HCT116 (cell line): ENCODE results near the gene PXDN. TPM values are rescaled to one million over a fixed set of nuclear protein-coding genes. Genes with fewer than 3 reads are reported as not detected.

Source experiments
- ATAC-seq: fragments of 200-7000 bp; cut with Tn5 transposase; 2 replicates; pipeline ENCODE4 v1.9.1; 2020; ENCODE audit warnings: mild to moderate bottlenecking, moderate library complexity
- BruUV-seq: library from RNA; stranded (reverse); fragments of 400-500 nt; replicated peaks from 2 replicates; lab custom pipeline; 2021; lab: Mats Ljungman, UMichigan
- CTCF ChIA-PET: fragments of 300-600 bp; sonication (Branson Sonifier 250); formaldehyde crosslinking; loops from one replicate; lab custom pipeline; 2021; ENCODE audit warnings: antibody characterized with exemption; lab: Charles Lee
- POLR2A ChIA-PET: fragments of 300-600, 350-600 bp; sonication (Branson Sonifier 250); formaldehyde crosslinking; loops from one replicate; lab custom pipeline; 2021; ENCODE audit warnings: antibody characterized with exemption; lab: Charles Lee
- RAD21 ChIA-PET, 2 experiments: fragments of 300-600 bp; sonication (Branson Sonifier 250); formaldehyde crosslinking; loops; one replicate each; lab custom pipeline; 2023; ENCODE audit warnings: low total read pairs in 2 of 2; ENCODE audit not compliant: uncharacterized antibody in 2 of 2, unreplicated experiment in 2 of 2, low non-redundant PET in 1 of 2; lab: Charles Lee
- DNase-seq: peaks from one replicate; pipeline ENCODE4 v3.0.0-alpha.2; 2010; ENCODE audit warnings: low read depth, low spot score
- H2AFZ ChIP-seq: fragments of 200-600 bp; shearing (Covaris generic), sonication (generic); 2 replicates; pipeline ENCODE4 v1.6.1; 2017; ENCODE audit warnings: low read depth, mixed run types, mixed read lengths, antibody characterized with exemption, low read length; ENCODE audit not compliant: poor library complexity, severe bottlenecking
- H3K27ac ChIP-seq: 2 replicates; pipeline ENCODE4 v1.5.1; 2012; ENCODE audit warnings: low read depth, low read length
- H3K27me3 ChIP-seq: fragments of 200-600 bp; sonication (generic); 2 replicates; pipeline ENCODE4 v1.6.1; 2016; ENCODE audit warnings: mixed run types, low read length, mixed read lengths; ENCODE audit not compliant: insufficient read depth
- H3K36me3 ChIP-seq, 2 experiments: fragments of 200-500 bp in 1 of 2; fragments of 200-600 bp in 1 of 2; sonication (Bioruptor generic) in 1 of 2; sonication (generic) in 1 of 2; 2 replicates each; pipeline versions ENCODE4 v1.5.1 to v1.6.1; 2014 to 2016; ENCODE audit warnings: low read length in 2 of 2, inconsistent platforms in 1 of 2, mixed read lengths in 1 of 2, mixed run types in 1 of 2; ENCODE audit not compliant: insufficient read depth in 2 of 2, control insufficient read depth in 1 of 2
- H3K4me1 ChIP-seq, 2 experiments: fragments of 200-600 bp in 1 of 2; sonication (generic) in 1 of 2; 2 replicates each; pipeline versions ENCODE4 v1.5.1 to v1.6.1; 2012 to 2017; ENCODE audit warnings: low read length in 2 of 2, inconsistent platforms in 1 of 2, mild to moderate bottlenecking in 1 of 2, mixed read lengths in 1 of 2, mixed run types in 1 of 2, moderate library complexity in 1 of 2; ENCODE audit not compliant: insufficient read depth in 2 of 2, control insufficient read depth in 1 of 2
- H3K4me2 ChIP-seq: fragments of 200-600 bp; sonication (generic); 2 replicates; pipeline ENCODE4 v1.6.1; 2017; ENCODE audit warnings: mixed run types, low read length, mixed read lengths
- H3K4me3 ChIP-seq, 2 experiments: fragments of 200-600 bp in 1 of 2; sonication (generic) in 1 of 2; replicated peaks in 1 of 2; 2 replicates each; pipeline ENCODE4 v1.5.1; 2011 to 2016; ENCODE audit warnings: low read length in 2 of 2, control low read depth in 1 of 2, low read depth in 1 of 2, mild to moderate bottlenecking in 1 of 2, mixed read lengths in 1 of 2, mixed run types in 1 of 2
- H3K79me2 ChIP-seq: fragments of 200-600 bp; sonication (generic); 2 replicates; pipeline ENCODE4 v1.6.1; 2017; ENCODE audit warnings: mild to moderate bottlenecking, mixed run types, low read length, moderate library complexity, mixed read lengths; ENCODE audit not compliant: insufficient read depth
- H3K9ac ChIP-seq: fragments of 200-600 bp; sonication (generic); 2 replicates; pipeline ENCODE4 v1.6.1; 2016; ENCODE audit warnings: low read length, mixed read lengths
- H3K9me2 ChIP-seq: fragments of 200-600 bp; sonication (generic), shearing (Covaris generic); 2 replicates; pipeline ENCODE4 v1.6.1; 2017; ENCODE audit warnings: mixed run types, mild to moderate bottlenecking, moderate library complexity; ENCODE audit not compliant: insufficient read depth
- H3K9me3 ChIP-seq, 2 experiments: fragments of 200-500 bp in 1 of 2; fragments of 200-600 bp in 1 of 2; sonication (Bioruptor generic) in 1 of 2; sonication (generic) in 1 of 2; 2 replicates each; pipeline ENCODE4 v1.6.1; 2014 to 2017; ENCODE audit warnings: low read length in 2 of 2, mixed read lengths in 2 of 2, inconsistent platforms in 1 of 2, low read depth in 1 of 2, mild to moderate bottlenecking in 1 of 2, mixed run types in 1 of 2, moderate library complexity in 1 of 2; ENCODE audit not compliant: control insufficient read depth in 1 of 2, insufficient read depth in 1 of 2
- H4K20me1 ChIP-seq: fragments of 200-600 bp; sonication (generic), shearing (Covaris generic); 2 replicates; pipeline ENCODE4 v1.6.1; 2017; ENCODE audit warnings: mixed run types, mild to moderate bottlenecking, moderate library complexity; ENCODE audit not compliant: insufficient read depth
- ATF3 ChIP-seq: IDR thresholded peaks from 2 replicates; pipeline ENCODE4 v1.6.1; 2012
- CEBPB ChIP-seq: IDR thresholded peaks from 2 replicates; pipeline ENCODE4 v1.6.1; 2012; ENCODE audit warnings: low read depth
- EGR1 ChIP-seq: IDR thresholded peaks from 2 replicates; pipeline ENCODE4 v1.6.1; 2012; ENCODE audit warnings: low read depth
- ELF1 ChIP-seq: IDR thresholded peaks from 2 replicates; pipeline ENCODE4 v1.6.1; 2012; ENCODE audit warnings: low read depth, borderline replicate concordance
- EZH2phosphoT487 ChIP-seq: fragments of 200-600 bp; IDR thresholded peaks from 2 replicates; pipeline ENCODE4 v1.6.1; 2018; ENCODE audit warnings: antibody characterized with exemption, borderline replicate concordance
- FOSL1 ChIP-seq: IDR thresholded peaks from 2 replicates; pipeline ENCODE4 v1.6.1; 2012; ENCODE audit warnings: low read depth
- JUND ChIP-seq: IDR thresholded peaks from 2 replicates; pipeline ENCODE4 v1.6.1; 2012
- POLR2A ChIP-seq: IDR thresholded peaks from 2 replicates; pipeline ENCODE4 v1.7.0; 2011; ENCODE audit warnings: borderline replicate concordance; ENCODE audit not compliant: insufficient read depth, insufficient read length; ENCODE audit errors: extremely low read depth
- POLR2AphosphoS5 ChIP-seq: IDR thresholded peaks from 2 replicates; pipeline ENCODE4 v1.6.1; 2011; ENCODE audit warnings: mild to moderate bottlenecking, low read depth, low read length, moderate library complexity
- RAD21 ChIP-seq: IDR thresholded peaks from 2 replicates; pipeline ENCODE4 v1.6.1; 2012; ENCODE audit warnings: low read depth, mild to moderate bottlenecking
- REST ChIP-seq: IDR thresholded peaks from 2 replicates; pipeline ENCODE4 v1.6.1; 2012; ENCODE audit warnings: low read depth
- SP1 ChIP-seq: IDR thresholded peaks from 2 replicates; pipeline ENCODE4 v1.6.1; 2012; ENCODE audit warnings: low read depth
- SRF ChIP-seq: IDR thresholded peaks from 2 replicates; pipeline ENCODE4 v1.6.1; 2012; ENCODE audit warnings: low read depth
- TCF7L2 ChIP-seq: IDR thresholded peaks from 2 replicates; pipeline ENCODE4 v1.7.0; 2011; ENCODE audit warnings: borderline replicate concordance, inconsistent platforms; ENCODE audit not compliant: insufficient read depth, insufficient read length; ENCODE audit errors: extremely low read depth
- YY1 ChIP-seq: IDR thresholded peaks from 2 replicates; pipeline ENCODE4 v1.6.1; 2011; ENCODE audit warnings: low read length, low read depth, moderate library complexity, mild to moderate bottlenecking; ENCODE audit not compliant: insufficient replicate concordance; ENCODE audit errors: extremely low read depth
- ZBTB33 ChIP-seq: IDR thresholded peaks from 2 replicates; pipeline ENCODE4 v1.6.1; 2011; ENCODE audit warnings: mild to moderate bottlenecking, low read length, moderate library complexity; ENCODE audit not compliant: insufficient replicate concordance; ENCODE audit errors: extremely low read depth
- ZFX ChIP-seq: fragments of 450-650 bp; IDR thresholded peaks from 2 replicates; pipeline ENCODE4 v1.6.1; 2017
- intact Hi-C: fragments of 100-400 bp; cut with micrococcal nuclease; formaldehyde crosslinking; loops from 2 replicates; pipeline ENCODE4 v1.10.0; 2022
- total RNA-seq: library from RNA; stranded (reverse); gene quantifications from one replicate; pipeline ENCODE4 v1.2.1, GENCODE V29; 2021; ENCODE audit not compliant: unreplicated experiment
- TF ChIP-seq, protein P1 (sequence below), 3 experiments: fragments of 200-600 bp in 1 of 3; sonication (generic) in 1 of 3; IDR thresholded peaks in 2 of 3; conservative IDR thresholded peaks in 1 of 3; 2 replicates each; pipeline ENCODE4 v1.5.1; 2012 to 2017; ENCODE audit warnings: low read depth in 2 of 3, low read length in 2 of 3, antibody characterized with exemption in 1 of 3, borderline replicate concordance in 1 of 3, control low read depth in 1 of 3, mild to moderate bottlenecking in 1 of 3, mixed read lengths in 1 of 3, mixed run types in 1 of 3, moderate library complexity in 1 of 3; ENCODE audit not compliant: insufficient read depth in 1 of 3
- TF ChIP-seq, protein P2 (sequence below): IDR thresholded peaks from 2 replicates; pipeline ENCODE4 v1.6.1; 2012

Gene PXDN
- total RNA-seq, 1 experiment from 2014 or later = 10.7 TPM

DNA sequence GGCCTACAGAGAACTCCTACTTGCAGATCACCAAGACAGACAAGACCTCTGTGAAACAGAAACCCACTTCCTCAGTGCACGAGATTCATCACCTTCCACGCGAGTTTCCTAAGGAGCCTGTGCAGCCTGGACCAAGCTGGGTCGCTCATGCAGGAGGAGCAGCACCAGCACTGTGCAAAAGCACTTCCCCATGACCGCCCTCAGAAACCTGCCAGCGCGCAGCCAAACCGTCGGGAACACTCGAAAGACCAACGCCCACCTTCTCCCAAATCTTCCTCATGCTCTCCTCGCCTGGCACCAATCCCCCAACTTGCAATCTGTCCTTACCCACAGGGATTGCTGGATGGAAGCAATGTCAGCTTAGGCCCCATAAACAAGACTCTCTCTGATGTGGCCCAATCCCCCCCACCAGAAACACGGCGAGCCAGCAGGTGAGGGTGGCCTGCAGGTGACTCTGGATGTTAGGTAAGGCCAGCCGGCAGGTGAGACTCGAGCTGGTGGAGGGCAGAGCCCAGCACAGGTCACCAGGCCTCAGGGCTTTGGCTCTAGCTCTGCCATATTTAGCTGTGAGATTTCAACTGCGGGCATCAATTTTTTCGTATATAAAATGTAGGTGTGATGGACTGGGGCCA lies 69.4 kb downstream of the PXDN start:
- POLR2A ChIA-PET = no interaction called here
- intact Hi-C loops = no loop called here
- TF ChIP-seq JUND = no peak
- TF ChIP-seq RAD21 = no peak
- TF ChIP-seq REST = no peak
- TF ChIP-seq POLR2AphosphoS5 = no peak
- no peak for TF ChIP-seq YY1
- no peak for TF ChIP-seq POLR2A
- TF ChIP-seq ZBTB33 = no peak
- no peak for TF ChIP-seq SRF
- no peak for TF ChIP-seq EGR1
- TF ChIP-seq, protein P1, sequence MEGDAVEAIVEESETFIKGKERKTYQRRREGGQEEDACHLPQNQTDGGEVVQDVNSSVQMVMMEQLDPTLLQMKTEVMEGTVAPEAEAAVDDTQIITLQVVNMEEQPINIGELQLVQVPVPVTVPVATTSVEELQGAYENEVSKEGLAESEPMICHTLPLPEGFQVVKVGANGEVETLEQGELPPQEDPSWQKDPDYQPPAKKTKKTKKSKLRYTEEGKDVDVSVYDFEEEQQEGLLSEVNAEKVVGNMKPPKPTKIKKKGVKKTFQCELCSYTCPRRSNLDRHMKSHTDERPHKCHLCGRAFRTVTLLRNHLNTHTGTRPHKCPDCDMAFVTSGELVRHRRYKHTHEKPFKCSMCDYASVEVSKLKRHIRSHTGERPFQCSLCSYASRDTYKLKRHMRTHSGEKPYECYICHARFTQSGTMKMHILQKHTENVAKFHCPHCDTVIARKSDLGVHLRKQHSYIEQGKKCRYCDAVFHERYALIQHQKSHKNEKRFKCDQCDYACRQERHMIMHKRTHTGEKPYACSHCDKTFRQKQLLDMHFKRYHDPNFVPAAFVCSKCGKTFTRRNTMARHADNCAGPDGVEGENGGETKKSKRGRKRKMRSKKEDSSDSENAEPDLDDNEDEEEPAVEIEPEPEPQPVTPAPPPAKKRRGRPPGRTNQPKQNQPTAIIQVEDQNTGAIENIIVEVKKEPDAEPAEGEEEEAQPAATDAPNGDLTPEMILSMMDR (IDR thresholded peaks at IDR 0.05 in 2 of 3, conservative IDR thresholded peaks at IDR 0.05 in 1 of 3; ENCODE audit: borderline replicate concordance in 1 of 3, insufficient read depth in 1 of 3, low read depth in 2 of 3, low read length in 2 of 3) = no peak
- TF ChIP-seq FOSL1 = no peak
- TF ChIP-seq ELF1 = no peak
- no peak for TF ChIP-seq ATF3
- no peak for TF ChIP-seq CEBPB
- no peak for TF ChIP-seq ZFX
- no peak for TF ChIP-seq EZH2phosphoT487
- no peak for TF ChIP-seq SP1
- no peak for TF ChIP-seq TCF7L2
- TF ChIP-seq, protein P2, sequence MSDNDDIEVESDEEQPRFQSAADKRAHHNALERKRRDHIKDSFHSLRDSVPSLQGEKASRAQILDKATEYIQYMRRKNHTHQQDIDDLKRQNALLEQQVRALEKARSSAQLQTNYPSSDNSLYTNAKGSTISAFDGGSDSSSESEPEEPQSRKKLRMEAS = no peak
- Histone ChIP-seq H3K4me3 (no peak overlapping the region), H3K4me2 (no peak overlapping the region), H3K9me3 (no peaks in the 10 kb centered on the region), H3K4me1 (peaks cover 2 to 11% of the 10 kb centered on the region in 2 experiments; a peak in 2 of 4 replicates), H2AFZ (no peak overlapping the region), H3K9ac (no peak overlapping the region), H3K36me3 (no peaks in the 10 kb centered on the region; a peak in 1 of 4 replicates), H4K20me1 (no peaks in the 10 kb centered on the region), H3K27ac (no peak overlapping the region), H3K9me2 (no peaks in the 10 kb centered on the region), H3K79me2 (no peaks in the 10 kb centered on the region), H3K27me3 (no peaks in the 10 kb centered on the region)
- no peak for ATAC-seq
- CTCF ChIA-PET = no interaction called here
- DNase-seq = no peak
- RAD21 ChIA-PET = no interaction called here
- BruUV-seq = no TSS peak
